Prostate gland (tissue), 2 donors: ENCODE data around the gene GNA12.

Experiments
- CTCF ChIP-seq, 4 experiments: fragments of 200-600 bp in 2 of 4; fragments of 450-650 bp in 2 of 4; sonication (generic) in 2 of 4; IDR thresholded peaks; 1 replicate in 3 of 4; 2 replicates in 1 of 4; pipeline ENCODE4 v1.5.1; 2016 to 2019; ENCODE audit warnings: antibody characterized with exemption in 4 of 4, mild to moderate bottlenecking in 2 of 4, moderate library complexity in 2 of 4
- POLR2A ChIP-seq: fragments of 450-650 bp; IDR thresholded peaks from one replicate; pipeline ENCODE4 v1.6.1; 2016; ENCODE audit warnings: antibody characterized with exemption, mild to moderate bottlenecking

GRCh38 chr7:2861509-2861908 lies 17.4 kb upstream of the GNA12 start:
- TF ChIP-seq CTCF (IDR thresholded peaks at IDR 0.05) (no peak), POLR2A (no peak)
